Mucosa of stomach (tissue), 1 donor: ENCODE measurements around the gene NOP16.
A peak's percentile ranks its signal among the peaks of the same experiment; 100 is the strongest.

Source experiments
- H3K27me3 ChIP-seq: one replicate; pipeline ENCODE4 v1.7.0; 2013; ENCODE audit warnings: mild to moderate bottlenecking, low read length; ENCODE audit not compliant: control insufficient read depth, insufficient read depth
- H3K36me3 ChIP-seq: one replicate; pipeline ENCODE4 v1.7.0; 2013; ENCODE audit warnings: low read length; ENCODE audit not compliant: control insufficient read depth, insufficient read depth
- H3K4me1 ChIP-seq: one replicate; pipeline ENCODE4 v1.7.0; 2013; ENCODE audit warnings: mild to moderate bottlenecking, low read length; ENCODE audit not compliant: control insufficient read depth, insufficient read depth
- H3K4me3 ChIP-seq: one replicate; pipeline ENCODE4 v1.7.0; 2013; ENCODE audit warnings: low read length
- H3K9ac ChIP-seq: one replicate; pipeline ENCODE4 v1.7.0; 2013; ENCODE audit warnings: mild to moderate bottlenecking, low read length, moderate library complexity
- H3K9me3 ChIP-seq: one replicate; pipeline ENCODE4 v1.7.0; 2013; ENCODE audit warnings: mild to moderate bottlenecking, low read length, moderate library complexity; ENCODE audit not compliant: control insufficient read depth
- donor health status: Pancreatic carcinoma.

NOP16 gene

GRCh38 chr5:176361437-176362232 is 26.8 kb downstream of the NOP16 start, which contains the start of gene KIAA1191:
Gene KIAA1191 (minus strand): TSS chr5:176361764. CDS start chr5:176359508, 2,256 bp downstream.
- Histone ChIP-seq H3K4me1 (peaks cover 14% of the 10 kb centered on the region), H3K9ac (peak within 1 kb of the TSS; percentile 97), H3K36me3 (no peaks in the 10 kb centered on the region), H3K9me3 (no peaks in the 10 kb centered on the region), H3K27me3 (peaks cover 19% of the 10 kb centered on the region), H3K4me3 (peak within 1 kb of the TSS; percentile 97)

GRCh38 chr5:176360894-176361436 is 27.4 kb downstream of the NOP16 start:
- Histone ChIP-seq H3K4me3 (peak overlapping the region; percentile 97), H3K27me3 (peaks cover 12% of the 10 kb centered on the region), H3K9me3 (no peaks in the 10 kb centered on the region), H3K9ac (peak overlapping the region; percentile 97), H3K36me3 (no peaks in the 10 kb centered on the region), H3K4me1 (peaks cover 9% of the 10 kb centered on the region)

- Histone ChIP-seq H3K4me1 (peaks cover 5% of the 10 kb centered on the region), H3K9me3 (no peaks in the 10 kb centered on the region), H3K36me3 (no peaks in the 10 kb centered on the region), H3K4me3 (no peak overlapping the region), H3K27me3 (peaks cover under 1% of the 10 kb centered on the region), H3K9ac (no peak overlapping the region)
These were observed 28.7 kb downstream of the NOP16 start for GRCh38 chr5:176359658-176360057.

GRCh38 chr5:176356179-176356566 is 32.2 kb downstream of the NOP16 start:
- Histone ChIP-seq H3K9ac (no peak overlapping the region), H3K9me3 (no peaks in the 10 kb centered on the region), H3K27me3 (no peaks in the 10 kb centered on the region), H3K36me3 (no peaks in the 10 kb centered on the region), H3K4me3 (no peak overlapping the region), H3K4me1 (no peaks in the 10 kb centered on the region)

GRCh38 chr5:176355400-176356178 is 32.8 kb downstream of the NOP16 start:
- Histone ChIP-seq H3K9ac (no peak overlapping the region), H3K27me3 (no peaks in the 10 kb centered on the region), H3K36me3 (no peaks in the 10 kb centered on the region), H3K9me3 (no peaks in the 10 kb centered on the region), H3K4me3 (no peak overlapping the region), H3K4me1 (no peaks in the 10 kb centered on the region)

GRCh38 chr5:176353533-176353932 is 34.9 kb downstream of the NOP16 start:
- Histone ChIP-seq H3K4me3 (no peak overlapping the region), H3K4me1 (no peaks in the 10 kb centered on the region), H3K9ac (no peak overlapping the region), H3K36me3 (no peaks in the 10 kb centered on the region), H3K9me3 (no peaks in the 10 kb centered on the region), H3K27me3 (no peaks in the 10 kb centered on the region)

- no peaks in the 10 kb centered on the region for H3K27me3 ChIP-seq
- no peak overlapping the region for H3K9ac ChIP-seq
- H3K4me3 ChIP-seq: no peak overlapping the region
- no peaks in the 10 kb centered on the region for H3K9me3 ChIP-seq
- H3K4me1 ChIP-seq: no peaks in the 10 kb centered on the region
- no peaks in the 10 kb centered on the region for H3K36me3 ChIP-seq
These were observed 36.1 kb downstream of the NOP16 start for GRCh38 chr5:176352116-176352878.

GRCh38 chr5:176350416-176350815 is 38.0 kb downstream of the NOP16 start:
- Histone ChIP-seq H3K9me3 (no peaks in the 10 kb centered on the region), H3K4me3 (no peak overlapping the region), H3K9ac (no peak overlapping the region), H3K36me3 (no peaks in the 10 kb centered on the region), H3K27me3 (no peaks in the 10 kb centered on the region), H3K4me1 (no peaks in the 10 kb centered on the region)

- Histone ChIP-seq H3K27me3 (no peaks in the 10 kb centered on the region), H3K9me3 (no peaks in the 10 kb centered on the region), H3K9ac (no peak overlapping the region), H3K4me1 (no peaks in the 10 kb centered on the region), H3K4me3 (no peak overlapping the region), H3K36me3 (peaks cover 7% of the 10 kb centered on the region)
These were observed 45.5 kb downstream of the NOP16 start for GRCh38 chr5:176342766-176343458.

- no peaks in the 10 kb centered on the region for H3K27me3 ChIP-seq
- H3K4me1 ChIP-seq: no peaks in the 10 kb centered on the region
- H3K36me3 ChIP-seq: peaks cover 7% of the 10 kb centered on the region
- no peak overlapping the region for H3K9ac ChIP-seq
- no peak overlapping the region for H3K4me3 ChIP-seq
- no peaks in the 10 kb centered on the region for H3K9me3 ChIP-seq
These were observed 46.3 kb downstream of the NOP16 start for GRCh38 chr5:176342158-176342483.

GRCh38 chr5:176341325-176342157 is 46.9 kb downstream of the NOP16 start:
- Histone ChIP-seq H3K4me1 (no peaks in the 10 kb centered on the region), H3K36me3 (peaks cover 7% of the 10 kb centered on the region), H3K9ac (no peak overlapping the region), H3K9me3 (no peaks in the 10 kb centered on the region), H3K4me3 (no peak overlapping the region), H3K27me3 (no peaks in the 10 kb centered on the region)
